ENCODE results near the gene ROBO2.

DNA sequence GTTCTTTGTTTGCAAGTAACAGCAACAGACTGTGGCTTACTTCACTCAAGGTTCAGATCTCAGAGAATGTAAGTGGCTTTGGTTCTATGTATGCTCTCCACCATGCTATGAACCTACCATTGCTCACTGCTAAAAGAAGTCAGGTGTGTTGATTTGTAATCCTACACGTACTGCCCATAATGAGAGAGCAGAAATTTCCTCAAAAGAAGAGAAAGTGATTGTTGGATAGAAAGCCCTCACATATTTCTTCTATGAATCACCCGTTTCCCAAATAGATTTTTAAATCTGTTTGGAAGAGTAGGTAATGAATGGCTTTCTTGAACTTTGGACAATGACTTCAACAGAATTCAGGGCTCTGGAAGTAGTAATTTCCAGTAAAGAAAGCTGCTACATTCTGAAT, 565.4 kb downstream of the ROBO2 start:
- no peak for TF ChIP-seq TAF1 (IDR thresholded peaks at IDR 0.05; ENCODE audit: borderline replicate concordance, low read depth, low read length)
- TF ChIP-seq POLR2A (IDR thresholded peaks at IDR 0.05; ENCODE audit: low read depth, low read length): no peak
- TF ChIP-seq POLR2AphosphoS5 (IDR thresholded peaks at IDR 0.05; ENCODE audit: low read depth, low read length): no peak

All from GM12892 (cell line).